ENCODE measurements around the gene THY1. TPM values are rescaled to one million over a fixed set of nuclear protein-coding genes. Genes with fewer than 3 reads are reported as not detected.

Gene THY1
- total RNA-seq, 6 donors from 2014 or later: 0.39 to 30.5 (median 2.7) TPM; not detected in 1

GRCh38 chr11:119448380-119448779 is 25.4 kb upstream of the THY1 start:
- no peak overlapping the region for H3K4me3 ChIP-seq
- no peaks in the 10 kb centered on the region for H3K4me1 ChIP-seq
- TF ChIP-seq EP300 (IDR thresholded peaks at IDR 0.05) (no peak), POLR2A (IDR thresholded peaks at IDR 0.05) (no peak), POLR2AphosphoS5 (IDR thresholded peaks at IDR 0.05) (no peak), CTCF (IDR thresholded peaks at IDR 0.05) (no peak)
- DNase-seq (no peak), ATAC-seq (ENCODE audit: low FRiP score in 2 of 2) (peak in 1 of 2 donors; percentile 15)
- no peaks in the 10 kb centered on the region for H3K9me3 ChIP-seq
- no peaks in the 10 kb centered on the region for H3K36me3 ChIP-seq
- WGBS, 2 donors: 81 to 92% methylated on average over 4 of the region's 4 CpGs
- no peak overlapping the region for H3K27ac ChIP-seq
- H3K27me3 ChIP-seq: no peaks in the 10 kb centered on the region

GRCh38 chr11:119447664-119448242 is 24.8 kb upstream of the THY1 start:
- no peaks in the 10 kb centered on the region for H3K9me3 ChIP-seq
- H3K4me3 ChIP-seq: no peak overlapping the region
- DNase-seq: no peak
- peak in 1 of 2 donors; percentile 26 for ATAC-seq (ENCODE audit: low FRiP score in 2 of 2)
- no peaks in the 10 kb centered on the region for H3K27me3 ChIP-seq
- WGBS, 2 donors: 56 to 62% methylated on average over 4 to 5 of the region's 5 CpGs
- H3K4me1 ChIP-seq: no peaks in the 10 kb centered on the region
- no peak overlapping the region for H3K27ac ChIP-seq
- H3K36me3 ChIP-seq: no peaks in the 10 kb centered on the region
- TF ChIP-seq POLR2AphosphoS5 (IDR thresholded peaks at IDR 0.05): no peak
- no peak for TF ChIP-seq POLR2A (IDR thresholded peaks at IDR 0.05)
- TF ChIP-seq CTCF (IDR thresholded peaks at IDR 0.05): no peak
- TF ChIP-seq EP300 (IDR thresholded peaks at IDR 0.05): no peak

GRCh38 chr11:119446871-119447663 is 24.1 kb upstream of the THY1 start:
- Histone ChIP-seq H3K4me1 (no peaks in the 10 kb centered on the region), H3K4me3 (no peak overlapping the region), H3K36me3 (no peaks in the 10 kb centered on the region), H3K9me3 (no peaks in the 10 kb centered on the region), H3K27ac (no peak overlapping the region), H3K27me3 (no peaks in the 10 kb centered on the region)
- TF ChIP-seq CTCF (IDR thresholded peaks at IDR 0.05) (no peak), POLR2AphosphoS5 (IDR thresholded peaks at IDR 0.05) (no peak), EP300 (IDR thresholded peaks at IDR 0.05) (no peak), POLR2A (IDR thresholded peaks at IDR 0.05) (no peak)
- peak in 1 of 2 donors; percentile 10 for ATAC-seq (ENCODE audit: low FRiP score in 2 of 2)
- 75 to 88% methylated on average over 4 to 9 of the region's 10 CpGs for WGBS, 2 donors
- no peak for DNase-seq

- ATAC-seq (ENCODE audit: low FRiP score in 2 of 2): no peak
- no peaks in the 10 kb centered on the region for H3K27me3 ChIP-seq
These were observed 23.5 kb upstream of the THY1 start for GRCh38 chr11:119446434-119446833.

More at GRCh38 chr11:119446434-119446833, 23.5 kb upstream of the THY1 start:
- Histone ChIP-seq H3K4me3 (no peak overlapping the region), H3K27ac (no peak overlapping the region), H3K36me3 (no peaks in the 10 kb centered on the region), H3K4me1 (no peaks in the 10 kb centered on the region), H3K9me3 (no peaks in the 10 kb centered on the region)
- DNase-seq: no peak
- 83 to 90% methylated on average over 8 of the region's 8 CpGs for WGBS, 2 donors
- no peak for TF ChIP-seq POLR2A (IDR thresholded peaks at IDR 0.05)
- no peak for TF ChIP-seq EP300 (IDR thresholded peaks at IDR 0.05)
- TF ChIP-seq CTCF (IDR thresholded peaks at IDR 0.05): no peak
- no peak for TF ChIP-seq POLR2AphosphoS5 (IDR thresholded peaks at IDR 0.05)

Data from upper lobe of left lung (tissue), 6 donors.